HepG2 (cell line): ENCODE data around the gene COL5A1. TPM values are rescaled to one million over a fixed set of nuclear protein-coding genes. Genes with fewer than 3 reads are reported as not detected.

ENCODE experiments used
- ATAC-seq: fragments of 200-7000 bp; cut with Tn5 transposase; 3 replicates; pipeline ENCODE4 v1.9.1; 2020; ENCODE audit warnings: mild to moderate bottlenecking, moderate library complexity
- BruUV-seq: library from RNA; stranded (reverse); fragments of 400-500 nt; replicated peaks from 2 replicates; lab custom pipeline; 2021; lab: Mats Ljungman, UMichigan
- CTCF ChIA-PET: fragments of 300-600 bp; formaldehyde crosslinking; extraction: SDS; loops from one replicate; lab custom pipeline; 2021; ENCODE audit warnings: low total read pairs, inconsistent platforms, low intra/inter-chr PET ratio; lab: Yijun Ruan, JAX
- POLR2A ChIA-PET: fragments of 350-600 bp; sonication (Branson Sonifier 250); formaldehyde crosslinking; loops from one replicate; lab custom pipeline; 2020; ENCODE audit warnings: antibody characterized with exemption, inconsistent platforms; lab: Yijun Ruan, JAX
- DNase-seq: peaks from one replicate; pipeline ENCODE4 v3.0.0-alpha.2; 2015; ENCODE audit warnings: low spot score
- FAIRE-seq: peaks from 3 replicates; lab custom pipeline; 2011; peaks lifted over from hg19 to GRCh38; lab: Jason Lieb, UNC
- H2AFZ ChIP-seq: one replicate; pipeline ENCODE4 v1.6.1; 2011; ENCODE audit warnings: low read length, inconsistent platforms
- H3K27ac ChIP-seq: fragments of 300-600 bp; 3 replicates; pipeline ENCODE4 v1.8.0; 2011; ENCODE audit warnings: mixed run types, mild to moderate bottlenecking, mixed read lengths, low read length, inconsistent platforms; ENCODE audit not compliant: insufficient read depth; ENCODE audit errors: extremely low read length
- H3K27me3 ChIP-seq, 2 experiments: fragments of 200-600 bp in 1 of 2; 2 replicates in 1 of 2; 3 replicates in 1 of 2; pipeline versions ENCODE4 v1.6.0 to v1.8.0; 2011; ENCODE audit warnings: low read length in 2 of 2, mild to moderate bottlenecking in 2 of 2, moderate library complexity in 2 of 2, inconsistent platforms in 1 of 2; ENCODE audit not compliant: insufficient read depth in 2 of 2, control insufficient read depth in 1 of 2
- H3K36me3 ChIP-seq, 2 experiments: fragments of 200-600 bp in 1 of 2; replicated peaks in 1 of 2; 2 replicates in 1 of 2; 3 replicates in 1 of 2; pipeline versions ENCODE4 v1.5.1 to v1.8.0; 2011; ENCODE audit warnings: low read length in 2 of 2, inconsistent platforms in 1 of 2; ENCODE audit not compliant: insufficient read depth in 2 of 2, control insufficient read depth in 1 of 2
- H3K4me1 ChIP-seq: 2 replicates; pipeline ENCODE4 v1.5.1; 2012; ENCODE audit warnings: low read length, inconsistent platforms; ENCODE audit not compliant: insufficient read depth
- H3K4me2 ChIP-seq: 2 replicates; pipeline ENCODE4 v1.6.0; 2011; ENCODE audit warnings: low read depth, low read length, inconsistent platforms
- H3K4me3 ChIP-seq, 3 experiments: fragments of 200-600 bp in 1 of 3; sonication (generic), shearing (Covaris generic) in 1 of 3; replicated peaks in 1 of 3; 2 replicates each; pipeline ENCODE4 v1.5.1; 2011 to 2016; ENCODE audit warnings: low read length in 3 of 3, inconsistent platforms in 2 of 3, low read depth in 2 of 3, mild to moderate bottlenecking in 2 of 3, control low read depth in 1 of 3, mixed read lengths in 1 of 3; ENCODE audit not compliant: insufficient read depth in 1 of 3
- H3K79me2 ChIP-seq: one replicate; pipeline ENCODE4 v1.6.1; 2011; ENCODE audit warnings: low read length, inconsistent platforms; ENCODE audit not compliant: insufficient read depth
- H3K9ac ChIP-seq: 2 replicates; pipeline ENCODE4 v1.6.0; 2011; ENCODE audit warnings: mild to moderate bottlenecking, low read depth, low read length, inconsistent platforms; ENCODE audit not compliant: insufficient read depth
- H3K9me3 ChIP-seq: 2 replicates; pipeline ENCODE4 v1.5.1; 2012; ENCODE audit warnings: mild to moderate bottlenecking, low read length
- H4K20me1 ChIP-seq: 2 replicates; pipeline ENCODE4 v1.6.0; 2011; ENCODE audit warnings: inconsistent platforms, mild to moderate bottlenecking, low read length, moderate library complexity; ENCODE audit not compliant: insufficient read depth
- EZH2 ChIP-seq: conservative IDR thresholded peaks from 2 replicates; pipeline ENCODE4 v1.6.1; 2012; ENCODE audit warnings: mild to moderate bottlenecking, low read depth, low read length, moderate library complexity
- PCBP2 ChIP-seq: fragments of 200-400 bp; formaldehyde crosslinking; optimal IDR thresholded peaks from 2 replicates; pipeline ENCODE3; 2018; ENCODE audit warnings: low read length, low read depth; ENCODE audit not compliant: poor library complexity, severe bottlenecking
- SAFB2 ChIP-seq: sonication (generic); formaldehyde crosslinking; IDR thresholded peaks from 2 replicates; pipeline ENCODE4 v1.5.1; 2020; ENCODE audit warnings: missing genetic modification reagents, low read depth, mild to moderate bottlenecking, borderline replicate concordance
- WGBS: methylation state at CpG from one replicate; pipeline ENCODE4 v1.1.6; 2017; ENCODE audit warnings: low lambda C conversion rate; 5-methylcytosine and 5-hydroxymethylcytosine counted together
- in situ Hi-C: cut with HindIII; loops from 2 replicates; pipeline ENCODE4 v1.10.0; 2017; ENCODE audit warnings: low pct_unique_long_range_greater_than_20kb; ENCODE audit not compliant: extremely low pct_ligation_motif_present
- intact Hi-C: fragments of 100-400 bp; cut with micrococcal nuclease; formaldehyde crosslinking; loops from one replicate; pipeline ENCODE4 v1.10.0; 2022; ENCODE audit not compliant: unreplicated experiment
- polyA plus RNA-seq, 8 experiments: library from polyadenylated mRNA; depleted of rRNA in 3 of 8; stranded (reverse) in 7 of 8; unstranded in 1 of 8; fragments of >200 nt; fragmentation: Illumina TruSeq in 4 of 8; extraction: Trizol in 4 of 8; gene quantifications; 2 replicates each; pipeline versions ENCODE4 v1.2.1 to v1.2.3, GENCODE V29; 2011 to 2016; ENCODE audit warnings: low read depth in 4 of 8, missing spikeins in 1 of 8, mixed read lengths in 1 of 8; ENCODE audit not compliant: insufficient read depth in 1 of 8
- total RNA-seq, 5 experiments: library from RNA; depleted of rRNA; stranded (reverse); fragments of >200 nt; fragmentation: Illumina TruSeq; extraction: Trizol; gene quantifications; 2 replicates each; pipeline ENCODE4 v1.2.3, GENCODE V29; 2016; ENCODE audit warnings: low read depth in 1 of 5
- TF ChIP-seq, protein P1 (sequence below): sonication (generic); formaldehyde crosslinking; IDR thresholded peaks from 2 replicates; pipeline ENCODE4 v1.4.0; 2020; ENCODE audit warnings: missing genetic modification reagents, borderline replicate concordance
- TF ChIP-seq, protein P2 (sequence below): fragments of 450-650 bp; IDR thresholded peaks from 2 replicates; pipeline ENCODE4 v1.6.1; 2016

The COL5A1 gene
- total and polyA plus RNA-seq, 2 of the 13 experiments (the other 11 are each of a cell fraction or from before 2014, with no cell fraction given), result not detected

DNA sequence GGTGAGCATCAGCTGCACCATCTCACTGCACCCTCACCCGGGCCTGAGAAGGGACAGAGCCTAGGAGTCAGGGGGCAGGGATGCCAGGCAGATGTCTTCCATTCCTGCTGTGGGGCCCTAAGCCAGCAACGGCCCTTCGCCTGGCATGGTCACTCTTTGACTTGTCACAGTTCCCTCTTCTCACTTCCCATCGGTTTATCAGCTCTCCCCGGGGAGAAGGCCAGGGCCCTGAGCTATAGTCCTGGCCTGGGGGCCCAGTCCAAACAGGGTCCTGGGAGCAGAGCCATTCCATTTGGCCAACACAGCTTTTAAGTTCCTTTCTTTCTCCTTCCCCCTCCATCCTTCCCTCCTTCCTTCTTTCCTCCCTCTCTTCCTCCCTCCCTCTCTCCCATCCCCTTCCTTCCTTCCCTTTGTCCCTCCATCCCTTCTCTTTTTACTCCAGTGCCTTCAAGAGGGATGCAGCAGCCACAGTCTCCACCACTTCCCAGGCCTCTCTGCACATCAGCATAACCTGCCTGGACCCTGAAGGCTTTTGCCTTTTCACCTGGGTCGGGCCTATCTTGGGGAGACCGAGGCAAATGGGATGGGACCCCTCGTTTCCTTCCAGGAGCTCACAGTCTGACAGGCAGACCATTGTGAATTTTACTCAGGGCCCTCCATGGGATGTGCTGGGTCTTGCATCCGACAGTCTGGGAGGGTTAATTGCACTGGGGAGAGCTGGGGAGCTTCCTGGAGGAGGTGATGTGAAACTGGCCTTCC lies 4.2 kb downstream of the COL5A1 start:
- H2AFZ ChIP-seq, result no peak overlapping the region
- no peaks in the 10 kb centered on the region for H4K20me1 ChIP-seq
- H3K4me2 ChIP-seq, result no peak overlapping the region
- no peaks in the 10 kb centered on the region for H3K9me3 ChIP-seq
- no peak overlapping the region for H3K9ac ChIP-seq
- no peaks in the 10 kb centered on the region for H3K79me2 ChIP-seq
- no peak overlapping the region for H3K4me3 ChIP-seq
- H3K4me1 ChIP-seq, result no peaks in the 10 kb centered on the region
- ChIA-PET POLR2A (no interaction called here), CTCF (no interaction called here)
- no peak overlapping the region for H3K27ac ChIP-seq
- TF ChIP-seq, protein P1, sequence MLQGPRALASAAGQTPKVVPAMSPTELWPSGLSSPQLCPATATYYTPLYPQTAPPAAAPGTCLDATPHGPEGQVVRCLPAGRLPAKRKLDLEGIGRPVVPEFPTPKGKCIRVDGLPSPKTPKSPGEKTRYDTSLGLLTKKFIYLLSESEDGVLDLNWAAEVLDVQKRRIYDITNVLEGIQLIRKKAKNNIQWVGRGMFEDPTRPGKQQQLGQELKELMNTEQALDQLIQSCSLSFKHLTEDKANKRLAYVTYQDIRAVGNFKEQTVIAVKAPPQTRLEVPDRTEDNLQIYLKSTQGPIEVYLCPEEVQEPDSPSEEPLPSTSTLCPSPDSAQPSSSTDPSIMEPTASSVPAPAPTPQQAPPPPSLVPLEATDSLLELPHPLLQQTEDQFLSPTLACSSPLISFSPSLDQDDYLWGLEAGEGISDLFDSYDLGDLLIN, result no peak
- peak; percentile 23 for TF ChIP-seq PCBP2
- in situ Hi-C loops (no loop called here), intact Hi-C loops (no loop called here)
- 2% methylated on average over 6 of the region's 9 CpGs for WGBS
- peaks cover 11 to 51% of the 10 kb centered on the region in 2 experiments for H3K27me3 ChIP-seq
- ATAC-seq, result no peak
- FAIRE-seq, result no peak
- no peaks in the 10 kb centered on the region for H3K36me3 ChIP-seq
- BruUV-seq, result no TSS peak
- DNase-seq, result no peak

DNA sequence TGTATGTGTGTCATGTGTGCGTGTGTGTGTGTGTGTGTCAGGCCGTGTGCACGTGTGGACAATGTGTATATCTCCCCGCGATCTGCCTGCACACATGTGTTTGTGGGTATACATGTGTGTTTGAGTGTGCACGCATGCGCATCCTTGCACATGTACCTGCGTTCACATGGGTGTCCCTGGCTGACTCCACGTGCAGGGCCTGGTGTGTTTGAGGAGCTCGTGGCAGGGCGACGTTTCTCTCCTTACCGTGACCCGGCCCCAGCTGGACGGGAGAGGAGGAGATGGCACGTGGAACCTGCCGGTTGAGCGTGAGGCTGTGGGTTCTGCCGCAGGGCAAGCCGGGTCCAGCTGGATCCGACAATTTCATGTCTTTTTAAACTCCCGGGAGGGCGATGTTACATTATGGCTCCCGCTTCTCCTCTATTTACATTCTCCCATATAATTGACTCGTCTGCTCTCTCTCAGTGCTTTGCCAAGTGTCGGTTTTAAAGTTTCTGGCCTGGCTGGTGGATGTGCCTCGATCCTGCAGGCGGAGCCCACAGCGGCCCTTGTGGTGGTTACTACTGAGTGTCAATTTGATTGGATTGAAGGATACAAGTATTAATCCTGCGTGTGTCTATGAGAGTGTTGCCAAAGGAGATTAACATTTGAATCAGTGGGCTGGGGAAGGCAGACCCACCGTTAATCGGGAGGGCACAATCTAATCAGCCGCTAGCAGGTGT lies 5.9 kb downstream of the COL5A1 start:
- Histone ChIP-seq H3K4me3 (no peak overlapping the region), H3K9me3 (no peaks in the 10 kb centered on the region), H2AFZ (no peak overlapping the region), H3K4me2 (no peak overlapping the region), H3K4me1 (no peaks in the 10 kb centered on the region), H4K20me1 (no peaks in the 10 kb centered on the region), H3K27ac (no peak overlapping the region), H3K79me2 (no peaks in the 10 kb centered on the region), H3K9ac (no peak overlapping the region), H3K27me3 (peaks cover 9 to 52% of the 10 kb centered on the region in 2 experiments), H3K36me3 (no peaks in the 10 kb centered on the region)
- DNase-seq (no peak), ATAC-seq (no peak), FAIRE-seq (no peak)
- BruUV-seq, result no TSS peak
- TF ChIP-seq SAFB2 (no peak), EZH2 (0 out of 2 replicates have a peak, but pooled peaks have one; percentile 42)
- TF ChIP-seq, protein P2, sequence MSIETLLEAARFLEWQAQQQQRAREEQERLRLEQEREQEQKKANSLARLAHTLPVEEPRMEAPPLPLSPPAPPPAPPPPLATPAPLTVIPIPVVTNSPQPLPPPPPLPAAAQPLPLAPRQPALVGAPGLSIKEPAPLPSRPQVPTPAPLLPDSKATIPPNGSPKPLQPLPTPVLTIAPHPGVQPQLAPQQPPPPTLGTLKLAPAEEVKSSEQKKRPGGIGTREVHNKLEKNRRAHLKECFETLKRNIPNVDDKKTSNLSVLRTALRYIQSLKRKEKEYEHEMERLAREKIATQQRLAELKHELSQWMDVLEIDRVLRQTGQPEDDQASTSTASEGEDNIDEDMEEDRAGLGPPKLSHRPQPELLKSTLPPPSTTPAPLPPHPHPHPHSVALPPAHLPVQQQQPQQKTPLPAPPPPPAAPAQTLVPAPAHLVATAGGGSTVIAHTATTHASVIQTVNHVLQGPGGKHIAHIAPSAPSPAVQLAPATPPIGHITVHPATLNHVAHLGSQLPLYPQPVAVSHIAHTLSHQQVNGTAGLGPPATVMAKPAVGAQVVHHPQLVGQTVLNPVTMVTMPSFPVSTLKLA, result peak; percentile 97
- ChIA-PET POLR2A (no interaction called here), CTCF (no interaction called here)
- in situ Hi-C loops, result no loop called here
- 35% methylated on average over 29 of the region's 33 CpGs for WGBS
- intact Hi-C loops, result no loop called here
